Activated T-cell treated with anti-CD3 and anti-CD28 coated beads for 1 hour (primary cell): Measurements from ENCODE around the gene RNF167.
"Not testable (repeated sequence)": the region's sequence is repeated elsewhere in the genome, so short reads cannot be mapped to it uniquely, and the experiment has no call there.

Experiments
- DNase-seq: peaks from one replicate; pipeline ENCODE4 v3.0.0-alpha.2; 2020; ENCODE audit warnings: low read depth

The RNF167 gene

DNA sequence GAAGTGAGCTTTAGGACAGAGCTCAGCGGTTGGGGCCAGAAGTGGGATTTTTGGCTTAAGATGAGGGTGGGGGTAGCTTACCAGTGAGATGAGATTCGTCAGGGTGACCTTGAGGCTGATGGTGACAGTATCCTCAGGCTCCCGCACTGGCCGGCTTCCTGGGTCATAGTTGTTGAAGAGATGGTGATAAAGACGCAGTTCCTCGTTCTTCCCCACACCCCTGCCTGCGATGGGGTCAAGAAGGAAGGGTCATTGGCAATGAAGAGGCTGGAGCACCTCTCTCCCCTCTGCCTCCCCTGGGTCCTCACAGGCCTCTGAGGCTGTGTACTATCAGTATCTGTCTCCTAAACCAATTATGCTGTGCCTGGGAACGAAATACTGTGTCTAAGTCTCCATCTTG, 37.5 kb upstream of the RNF167 start:
- DNase-seq = no peak

DNA sequence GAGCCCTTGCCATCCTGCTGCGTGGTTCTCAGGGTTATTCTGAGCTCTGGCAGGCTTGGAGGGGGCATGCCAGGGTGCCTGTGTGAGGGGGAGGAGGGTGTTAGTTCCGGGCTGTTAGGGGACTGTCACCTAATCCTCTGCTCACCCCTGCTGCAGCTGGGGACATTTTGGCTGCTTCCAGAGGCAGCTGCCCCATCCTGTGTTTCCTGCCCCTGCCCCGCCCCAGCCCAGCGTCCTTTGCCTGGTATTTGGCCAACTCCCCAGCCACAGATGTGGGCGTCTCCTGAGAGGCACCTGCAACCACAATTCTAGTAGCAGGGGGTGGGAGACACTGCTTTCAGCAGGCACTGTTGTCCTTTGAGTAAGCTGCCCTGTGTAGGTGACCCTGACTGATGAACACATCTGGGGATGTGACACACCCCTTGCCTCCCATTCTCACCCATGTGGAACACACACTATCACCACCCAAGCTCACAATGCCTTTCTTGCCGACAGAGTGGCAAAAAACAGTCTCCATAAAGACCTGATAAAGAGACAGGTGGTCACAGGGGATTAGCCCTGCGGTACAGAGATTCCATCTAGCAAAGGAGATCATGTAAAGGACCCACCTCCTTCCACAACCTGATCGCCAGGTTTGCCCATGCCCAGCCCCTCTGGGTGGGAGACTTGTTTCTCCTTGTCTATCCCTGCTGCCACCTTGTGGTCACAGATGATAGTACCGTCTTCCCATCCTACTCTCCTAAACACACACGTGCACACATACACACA, 36.8 kb upstream of the RNF167 start, which contains the start of gene CHRNE:
TSS of gene CHRNE (minus strand) at position 48 of the 768 bp plus-strand sequence. CDS start at position 13, 35 bp downstream.
- DNase-seq = peak; percentile 60

DNA sequence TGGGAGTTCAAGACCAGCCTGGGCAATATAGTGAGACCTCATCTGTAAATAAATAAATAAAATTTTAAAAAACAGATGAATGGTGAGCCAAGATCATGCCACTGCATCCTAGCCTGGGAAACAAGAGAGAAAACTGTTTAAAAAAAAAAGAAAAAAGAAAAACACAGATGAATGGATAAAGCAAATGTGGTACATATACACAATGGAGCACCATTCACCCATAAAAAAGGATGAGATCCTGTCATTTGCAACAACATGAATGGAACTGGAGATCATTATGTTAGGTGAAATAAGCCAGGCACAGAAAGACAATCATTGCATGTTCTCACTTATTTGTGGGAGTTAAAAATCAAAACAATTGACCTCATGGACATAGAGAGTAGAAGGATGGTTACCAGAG, 33.4 kb upstream of the RNF167 start:
- not testable (repeated sequence) for DNase-seq

DNA sequence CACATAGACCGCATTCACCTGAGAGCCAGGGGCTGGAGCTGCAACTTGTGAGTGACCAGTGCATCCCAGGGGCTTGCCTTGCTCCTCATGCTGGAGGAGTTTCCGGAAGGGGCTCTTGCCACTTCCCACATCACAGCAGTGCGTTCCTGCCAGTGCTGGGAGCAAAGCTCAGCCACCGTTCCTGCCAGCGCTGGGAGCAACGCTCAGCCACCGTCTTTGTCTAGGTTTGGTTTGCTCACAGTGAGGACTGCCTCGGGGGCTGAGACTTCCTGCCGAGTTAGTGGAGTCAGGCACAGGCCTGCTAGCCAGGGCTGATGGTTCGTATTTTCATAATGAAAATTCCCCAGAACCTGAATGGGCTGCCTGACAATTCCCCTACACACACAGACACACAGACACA, 31.8 kb upstream of the RNF167 start:
- no peak for DNase-seq

DNA sequence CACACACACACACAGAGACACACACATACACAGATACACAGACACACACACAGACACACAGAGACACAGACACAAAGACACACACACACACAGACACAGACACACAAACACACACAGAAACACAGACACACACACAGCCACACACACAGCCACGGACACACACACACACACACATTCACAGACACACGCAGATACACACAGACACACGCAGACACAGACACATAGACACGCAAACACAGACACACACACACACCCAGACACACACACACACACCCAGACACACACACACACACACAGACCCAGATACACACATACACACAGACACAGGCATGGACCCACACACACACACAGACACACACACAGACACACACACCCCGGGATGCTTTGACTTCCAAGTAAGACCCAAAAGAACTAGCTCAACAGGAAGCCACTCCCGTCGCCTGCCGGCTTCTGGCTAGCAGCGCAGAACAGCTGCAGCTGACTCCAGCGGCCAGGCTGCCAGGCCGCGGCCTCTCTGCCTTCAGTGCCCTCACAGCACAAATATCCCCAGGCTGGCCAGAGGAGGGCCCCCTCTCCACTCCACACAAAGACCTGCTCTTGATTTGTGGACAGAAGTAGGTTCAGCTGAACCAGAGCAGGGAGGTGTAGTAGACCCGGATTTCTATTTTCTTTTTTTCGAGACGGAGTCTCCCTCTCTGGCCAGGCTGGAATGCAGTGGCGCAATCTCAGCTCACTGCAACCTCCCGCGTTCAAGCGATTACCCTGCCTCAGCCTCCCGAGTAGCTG, 31.2 kb upstream of the RNF167 start:
- peak; percentile 55 for DNase-seq

DNA sequence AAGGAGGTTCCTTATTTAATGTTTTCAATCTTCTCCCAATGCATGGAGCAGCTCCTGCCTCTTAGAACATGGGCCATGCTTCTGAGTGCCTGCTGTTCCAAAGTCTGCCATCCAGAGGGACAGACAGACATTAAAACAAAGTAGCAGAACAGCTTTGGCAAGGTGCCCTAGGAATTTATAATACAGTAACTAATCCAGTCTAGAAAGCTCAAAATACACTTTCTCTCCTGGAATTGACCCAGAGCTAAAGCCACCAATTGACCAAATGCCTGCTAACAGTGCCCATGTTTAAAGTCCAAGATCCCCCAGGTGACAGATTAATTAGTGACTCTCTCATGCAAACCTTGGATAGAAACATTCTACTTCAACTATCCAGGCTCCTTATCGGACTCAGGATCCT, 26.1 kb upstream of the RNF167 start:
- no peak for DNase-seq

DNA sequence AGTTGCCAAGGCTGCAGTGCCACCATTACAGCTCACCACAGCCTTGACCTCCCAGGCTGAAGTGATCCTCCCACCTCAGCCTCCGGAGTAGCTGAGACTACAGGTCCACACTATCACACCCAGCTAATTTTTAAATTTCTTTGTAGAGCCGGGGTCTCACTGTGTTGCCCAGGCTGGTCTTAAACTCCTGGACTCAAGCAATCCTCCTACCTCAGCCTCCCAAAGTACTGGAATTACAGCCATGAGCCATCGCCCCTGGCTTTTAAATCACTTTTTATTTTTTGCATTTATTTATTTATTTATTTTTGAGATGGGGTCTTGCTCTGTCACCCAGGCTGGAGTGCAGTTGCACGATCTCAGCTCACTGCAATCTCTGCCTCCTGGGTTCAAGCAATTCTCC, 25.5 kb upstream of the RNF167 start:
- not testable (repeated sequence) for DNase-seq

DNA sequence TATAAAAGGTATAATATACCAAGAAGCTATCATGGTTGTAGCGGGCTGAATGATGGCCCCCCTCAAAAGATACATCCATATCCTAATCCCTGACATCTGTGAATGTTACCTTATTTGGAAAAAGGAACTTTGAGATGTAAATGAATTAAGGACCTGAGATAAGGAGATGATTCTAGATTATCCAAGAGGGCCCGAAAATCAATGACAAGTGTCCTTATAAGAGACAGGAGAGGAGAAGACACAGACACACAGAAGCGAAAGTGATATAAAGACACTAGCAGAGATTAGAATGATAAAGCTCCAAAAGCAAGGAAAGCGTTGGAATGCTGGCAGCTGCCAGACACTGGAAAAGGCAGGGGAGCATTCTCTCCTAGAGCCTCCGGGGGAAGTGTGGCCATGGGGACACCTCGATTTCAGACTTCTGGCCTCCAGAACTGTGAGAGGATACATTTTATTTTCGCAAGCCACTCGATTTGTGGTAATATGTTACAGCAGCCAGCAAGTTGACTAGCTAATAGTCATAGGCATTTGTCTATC, 20.5 kb upstream of the RNF167 start:
- no peak for DNase-seq

DNA sequence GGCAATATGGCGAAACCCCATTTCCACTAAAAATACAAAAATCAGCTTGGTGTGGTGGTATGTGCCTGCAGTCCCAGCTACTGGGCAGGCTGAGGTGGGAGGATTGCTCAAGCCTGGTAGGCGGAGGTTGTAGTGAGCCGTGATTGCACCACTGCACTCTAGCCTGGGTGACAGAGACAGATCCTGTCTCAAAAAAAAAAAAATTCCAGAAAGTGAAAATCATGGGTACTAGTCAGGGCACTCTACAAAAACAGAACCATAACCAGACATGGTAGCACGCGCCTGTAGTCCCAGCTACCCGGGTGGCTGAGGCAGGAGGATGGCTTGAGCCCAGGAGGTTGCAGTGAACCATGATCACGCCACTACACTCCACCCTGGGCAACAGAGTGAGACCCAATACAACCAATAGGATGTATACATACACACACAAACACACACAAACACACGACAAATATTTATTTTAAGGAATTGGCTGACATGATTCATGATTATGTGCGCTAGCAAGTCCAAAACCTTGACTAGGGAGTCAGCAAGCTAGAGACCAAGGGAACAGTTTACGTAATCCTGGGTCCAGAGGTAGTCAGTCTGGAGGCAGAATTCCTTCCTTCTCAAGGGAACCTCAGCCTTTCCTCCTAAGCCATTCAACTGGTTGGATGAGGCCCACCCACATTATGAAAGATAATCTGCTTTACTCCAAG, 19.6 kb upstream of the RNF167 start:
- no peak for DNase-seq

DNA sequence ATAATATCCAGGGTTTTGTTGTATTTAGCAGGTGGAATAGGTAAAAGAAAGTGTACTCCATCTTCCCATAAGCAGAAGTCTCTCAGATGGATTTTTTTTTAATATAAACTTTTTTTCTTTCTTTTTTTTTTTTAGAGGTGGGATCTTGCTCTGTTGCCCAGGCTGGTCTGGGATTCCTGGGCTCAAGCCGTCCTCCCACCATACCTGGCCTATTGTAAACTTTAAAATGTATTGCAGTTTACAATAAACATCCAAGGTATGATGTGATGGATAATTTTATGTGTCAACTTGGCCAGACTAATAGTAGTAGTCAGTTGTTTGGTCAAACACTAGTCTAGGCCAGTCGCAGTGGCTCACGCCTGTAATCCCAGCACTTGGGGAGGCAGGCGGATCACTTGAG, 18.7 kb upstream of the RNF167 start:
- DNase-seq = no peak

DNA sequence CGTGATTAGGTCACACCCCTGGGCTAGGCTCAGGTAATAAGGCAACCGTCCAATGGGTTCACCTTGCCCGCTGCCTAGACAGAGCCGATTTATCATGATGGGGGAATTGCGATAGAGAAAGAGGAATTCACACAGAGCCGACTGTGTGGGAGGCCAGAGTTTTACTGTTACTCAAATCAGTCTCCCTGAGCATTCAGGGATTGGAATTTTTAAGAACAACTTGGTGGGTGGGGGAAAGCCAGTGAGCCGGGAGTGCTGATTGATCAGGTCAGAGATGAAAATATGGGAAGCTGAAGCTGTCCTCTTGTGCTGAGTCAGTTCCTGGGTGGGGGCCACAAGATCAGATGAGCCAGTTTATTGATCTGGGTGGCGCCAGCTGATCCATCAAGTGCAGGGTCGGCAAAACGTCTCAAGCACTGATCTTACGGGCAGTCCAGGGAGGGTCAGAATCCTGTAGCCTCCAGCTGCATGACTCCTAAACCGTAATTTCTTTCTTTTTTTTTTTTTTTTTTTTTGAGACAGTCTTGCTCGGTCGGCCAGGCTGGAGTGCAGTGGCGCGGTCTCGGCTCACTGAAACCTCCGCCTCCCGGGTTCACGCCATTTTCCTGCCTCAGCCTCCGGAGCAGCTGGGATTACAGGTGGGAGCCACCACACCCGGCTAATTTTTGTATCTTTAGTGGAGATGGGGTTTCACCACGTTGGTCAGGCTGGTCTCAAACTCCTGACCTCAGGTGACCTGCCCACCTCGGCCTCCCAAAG, 13.3 kb upstream of the RNF167 start:
- not testable (repeated sequence) for DNase-seq

DNA sequence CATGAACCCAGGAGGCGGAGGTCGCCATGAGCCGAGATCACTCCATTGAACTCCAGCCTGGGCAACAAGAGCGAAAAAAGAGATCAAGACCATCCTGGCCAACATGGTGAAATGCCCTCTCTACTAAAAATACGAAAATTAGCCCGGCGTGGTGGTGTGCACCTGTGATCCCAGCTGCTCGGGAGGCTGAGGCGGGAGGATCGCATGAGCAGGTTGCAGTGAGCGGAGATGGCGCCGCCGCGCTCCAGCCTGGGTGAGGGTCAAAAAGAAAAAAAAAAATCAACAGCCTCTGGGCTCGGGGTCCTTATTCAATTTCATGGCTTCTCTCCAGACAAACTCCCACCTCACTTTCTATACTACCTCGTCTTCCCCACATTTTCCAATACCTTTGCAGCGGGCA, 11.2 kb upstream of the RNF167 start:
- no peak for DNase-seq

DNA sequence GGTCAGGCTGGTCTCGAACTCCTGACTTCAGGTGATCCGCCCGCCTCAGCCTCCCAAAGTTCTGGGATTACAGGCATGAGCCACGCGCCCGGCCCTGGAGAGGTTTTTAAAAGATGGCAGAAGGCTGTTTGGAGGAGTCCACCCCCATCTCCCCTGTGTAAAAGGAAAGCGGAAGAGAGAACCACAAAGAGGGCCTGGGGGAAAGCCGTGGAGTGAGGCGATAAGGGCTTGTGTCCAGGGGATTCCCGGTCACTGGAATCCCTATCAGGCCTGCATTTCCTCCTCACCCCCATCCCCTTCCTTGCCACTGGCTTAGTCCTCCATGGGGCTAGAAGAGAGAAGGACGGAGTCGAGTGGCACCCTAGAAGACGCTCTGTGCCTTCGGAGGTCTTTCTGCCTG, 8.1 kb upstream of the RNF167 start, which contains the start of gene GP1BA:
TSS of gene GP1BA (plus strand) at position 315 of the 400 bp plus-strand sequence. CDS start 328 bp downstream, outside the sequence.
- no peak for DNase-seq

DNA sequence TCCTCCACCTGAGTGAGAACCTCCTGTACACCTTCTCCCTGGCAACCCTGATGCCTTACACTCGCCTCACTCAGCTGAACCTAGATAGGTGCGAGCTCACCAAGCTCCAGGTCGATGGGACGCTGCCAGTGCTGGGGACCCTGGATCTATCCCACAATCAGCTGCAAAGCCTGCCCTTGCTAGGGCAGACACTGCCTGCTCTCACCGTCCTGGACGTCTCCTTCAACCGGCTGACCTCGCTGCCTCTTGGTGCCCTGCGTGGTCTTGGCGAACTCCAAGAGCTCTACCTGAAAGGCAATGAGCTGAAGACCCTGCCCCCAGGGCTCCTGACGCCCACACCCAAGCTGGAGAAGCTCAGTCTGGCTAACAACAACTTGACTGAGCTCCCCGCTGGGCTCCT, 7.3 kb upstream of the RNF167 start:
- DNase-seq = no peak

DNA sequence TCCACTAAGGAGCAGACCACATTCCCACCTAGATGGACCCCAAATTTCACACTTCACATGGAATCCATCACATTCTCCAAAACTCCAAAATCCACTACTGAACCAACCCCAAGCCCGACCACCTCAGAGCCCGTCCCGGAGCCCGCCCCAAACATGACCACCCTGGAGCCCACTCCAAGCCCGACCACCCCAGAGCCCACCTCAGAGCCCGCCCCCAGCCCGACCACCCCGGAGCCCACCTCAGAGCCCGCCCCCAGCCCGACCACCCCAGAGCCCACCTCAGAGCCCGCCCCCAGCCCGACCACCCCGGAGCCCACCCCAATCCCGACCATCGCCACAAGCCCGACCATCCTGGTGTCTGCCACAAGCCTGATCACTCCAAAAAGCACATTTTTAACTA, 6.4 kb upstream of the RNF167 start:
- no peak for DNase-seq

DNA sequence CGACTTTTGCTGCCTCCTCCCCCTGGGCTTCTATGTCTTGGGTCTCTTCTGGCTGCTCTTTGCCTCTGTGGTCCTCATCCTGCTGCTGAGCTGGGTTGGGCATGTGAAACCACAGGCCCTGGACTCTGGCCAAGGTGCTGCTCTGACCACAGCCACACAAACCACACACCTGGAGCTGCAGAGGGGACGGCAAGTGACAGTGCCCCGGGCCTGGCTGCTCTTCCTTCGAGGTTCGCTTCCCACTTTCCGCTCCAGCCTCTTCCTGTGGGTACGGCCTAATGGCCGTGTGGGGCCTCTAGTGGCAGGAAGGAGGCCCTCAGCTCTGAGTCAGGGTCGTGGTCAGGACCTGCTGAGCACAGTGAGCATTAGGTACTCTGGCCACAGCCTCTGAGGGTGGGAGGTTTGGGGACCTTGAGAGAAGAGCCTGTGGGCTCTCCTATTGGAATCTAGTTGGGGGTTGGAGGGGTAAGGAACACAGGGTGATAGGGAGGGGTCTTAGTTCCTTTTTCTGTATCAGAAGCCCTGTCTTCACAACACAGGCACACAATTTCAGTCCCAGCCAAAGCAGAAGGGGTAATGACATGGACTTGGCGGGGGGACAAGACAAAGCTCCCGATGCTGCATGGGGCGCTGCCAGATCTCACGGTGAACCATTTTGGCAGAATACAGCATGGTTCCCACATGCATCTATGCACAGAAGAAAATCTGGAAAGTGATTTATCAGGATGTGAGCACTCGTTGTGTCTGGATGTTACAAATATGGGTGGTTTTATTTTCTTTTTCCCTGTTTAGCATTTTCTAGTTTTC, 5.7 kb upstream of the RNF167 start:
- DNase-seq = no peak

DNA sequence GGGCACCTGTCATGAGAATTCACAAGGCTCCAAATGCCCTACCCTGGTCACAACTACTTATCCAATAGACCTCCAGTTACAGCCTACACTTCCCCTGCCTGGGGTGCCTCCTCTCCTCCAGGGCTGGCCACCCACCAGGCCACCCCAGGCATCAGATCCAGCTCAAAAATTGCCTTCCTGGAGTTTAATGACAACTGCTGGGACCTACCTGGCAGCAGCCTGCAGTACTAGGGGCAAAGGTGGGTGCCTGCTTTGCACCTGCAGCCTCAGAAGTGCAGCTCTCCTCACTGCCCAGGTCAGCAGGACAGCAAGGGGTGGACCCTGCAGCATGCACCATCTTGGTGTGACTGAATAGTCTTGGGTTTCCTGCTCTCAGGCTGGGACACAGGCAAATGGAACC, 4.4 kb upstream of the RNF167 start:
- no peak for DNase-seq

DNA sequence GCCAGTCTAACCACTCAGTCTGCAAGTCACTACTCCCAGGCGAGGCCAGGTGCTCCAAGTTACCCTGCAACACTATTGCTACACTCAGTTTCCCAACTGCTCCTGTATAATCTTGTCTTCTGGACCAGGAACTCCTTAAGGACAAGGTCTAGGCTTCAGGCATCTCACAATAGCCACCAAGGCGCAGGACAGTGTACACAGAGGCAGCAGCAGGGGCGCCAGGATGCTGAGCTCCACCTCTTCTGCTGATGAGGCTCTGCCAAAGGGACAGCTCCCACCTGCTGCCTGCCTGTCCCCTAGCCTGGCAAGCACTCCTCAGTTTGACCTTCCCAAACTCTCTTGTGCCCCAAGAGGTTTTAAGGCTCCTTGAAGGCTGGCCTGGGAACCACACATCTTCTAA, 3.6 kb upstream of the RNF167 start:
- no peak for DNase-seq

DNA sequence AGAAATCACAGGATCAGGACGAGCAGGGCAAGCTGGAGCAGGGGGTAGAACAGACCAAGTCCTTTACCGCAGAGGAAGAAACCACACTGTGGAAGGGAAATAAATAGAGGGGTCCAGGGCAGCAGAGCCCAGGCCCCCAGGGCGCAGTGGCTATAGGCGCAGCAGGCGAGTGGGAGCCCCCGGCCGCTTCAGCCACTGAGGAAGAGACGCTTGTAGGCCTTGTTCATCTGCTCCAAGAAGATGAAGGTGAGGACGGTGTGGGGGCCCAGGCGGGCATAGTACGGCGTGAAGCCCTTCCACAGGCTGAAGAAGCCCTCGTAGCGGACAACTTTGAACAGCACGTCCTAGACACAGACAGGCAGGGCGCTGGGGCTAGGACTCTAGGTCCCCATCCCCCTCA, 2.5 kb upstream of the RNF167 start:
- no peak for DNase-seq

DNA sequence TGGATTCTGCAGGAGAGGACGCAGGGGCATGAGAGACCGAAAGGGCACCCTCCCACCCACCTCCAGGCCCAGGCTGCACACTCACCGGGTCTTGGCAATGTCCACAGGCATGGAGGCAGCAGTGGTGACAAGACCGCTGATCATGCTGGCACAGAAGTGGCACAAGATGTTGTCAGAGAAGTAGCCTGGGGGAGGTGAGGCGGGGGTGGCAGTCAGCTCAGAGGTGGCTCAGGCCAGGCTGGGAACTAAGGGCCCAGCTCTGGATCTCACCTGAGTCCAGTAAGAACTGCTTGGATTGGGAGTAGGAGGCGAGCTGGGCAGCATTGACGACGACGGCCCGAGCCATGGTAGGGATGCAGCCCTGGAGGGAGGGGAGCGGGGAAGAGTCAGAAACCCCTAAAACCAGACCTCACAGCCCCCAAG, 2.0 kb upstream of the RNF167 start:
- DNase-seq = no peak
